Common myeloid progenitor, CD34-positive (primary cell): ENCODE data around the gene RCAN2.

Experiments
- CTCF ChIA-PET: fragments of 350-600 bp; sonication (Branson Sonifier 250); formaldehyde crosslinking; loops from one replicate; lab custom pipeline; 2021; ENCODE audit warnings: antibody characterized with exemption; lab: Charles Lee
- POLR2A ChIA-PET: fragments of 350-600 bp; sonication (Branson Sonifier 250); formaldehyde crosslinking; loops from one replicate; lab custom pipeline; 2021; ENCODE audit warnings: antibody characterized with exemption; lab: Charles Lee
- DNase-seq, 3 donors: peaks; one replicate each; pipeline versions ENCODE4 v3.0.0 to v3.0.0-alpha.2; 2013
- H3K27ac ChIP-seq, 2 experiments: 1 replicate in 1 of 2; 2 replicates in 1 of 2; pipeline ENCODE4 v1.7.0; 2013; ENCODE audit warnings: inconsistent platforms in 2 of 2, low read length in 2 of 2, mild to moderate bottlenecking in 2 of 2, low read depth in 1 of 2, moderate library complexity in 1 of 2; ENCODE audit not compliant: severe bottlenecking in 2 of 2, insufficient read depth in 1 of 2, poor library complexity in 1 of 2
- H3K27me3 ChIP-seq, 5 experiments: replicated peaks in 2 of 5; 1 replicate in 3 of 5; 2 replicates in 2 of 5; pipeline versions ENCODE4 v1.6.1 to v1.7.0; 2013; ENCODE audit warnings: low read length in 4 of 5, mild to moderate bottlenecking in 2 of 5, moderate library complexity in 2 of 5, inconsistent platforms in 1 of 5; ENCODE audit not compliant: insufficient read depth in 5 of 5, control insufficient read depth in 4 of 5
- H3K36me3 ChIP-seq, 4 experiments: 1 replicate in 2 of 4; 2 replicates in 2 of 4; pipeline versions ENCODE4 v1.6.1 to v1.7.0; 2013; ENCODE audit warnings: low read length in 3 of 4, control low read depth in 1 of 4, mild to moderate bottlenecking in 1 of 4; ENCODE audit not compliant: control insufficient read depth in 4 of 4, insufficient read depth in 4 of 4
- H3K4me1 ChIP-seq, 4 experiments: 1 replicate in 3 of 4; 2 replicates in 1 of 4; pipeline versions ENCODE4 v1.6.1 to v1.7.1; 2013; ENCODE audit warnings: low read length in 3 of 4, mild to moderate bottlenecking in 3 of 4, control low read depth in 1 of 4, inconsistent platforms in 1 of 4, moderate library complexity in 1 of 4; ENCODE audit not compliant: control insufficient read depth in 4 of 4, insufficient read depth in 4 of 4; ENCODE audit errors: control extremely low read depth in 1 of 4
- H3K4me3 ChIP-seq, 7 experiments: 1 replicate in 4 of 7; 2 replicates in 3 of 7; pipeline versions ENCODE4 v1.5.1 to v1.7.0; 2013; ENCODE audit warnings: mild to moderate bottlenecking in 7 of 7, low read length in 6 of 7, moderate library complexity in 6 of 7, inconsistent platforms in 2 of 7, low read depth in 2 of 7, control low read depth in 1 of 7; ENCODE audit not compliant: insufficient read depth in 4 of 7, control insufficient read depth in 1 of 7; ENCODE audit errors: extremely low read depth in 1 of 7
- H3K9me3 ChIP-seq, 5 experiments: 1 replicate in 4 of 5; 2 replicates in 1 of 5; pipeline versions ENCODE4 v1.6.1 to v1.7.1; 2013; ENCODE audit warnings: low read length in 4 of 5, mild to moderate bottlenecking in 2 of 5, inconsistent platforms in 1 of 5, low read depth in 1 of 5, moderate library complexity in 1 of 5; ENCODE audit not compliant: control insufficient read depth in 4 of 5, insufficient read depth in 2 of 5; ENCODE audit errors: control extremely low read depth in 1 of 5
- WGBS: methylation state at CpG from one replicate; pipeline ENCODE4 v1.1.5; 2013; ENCODE audit not compliant: insufficient coverage; 5-methylcytosine and 5-hydroxymethylcytosine counted together

Gene RCAN2

DNA sequence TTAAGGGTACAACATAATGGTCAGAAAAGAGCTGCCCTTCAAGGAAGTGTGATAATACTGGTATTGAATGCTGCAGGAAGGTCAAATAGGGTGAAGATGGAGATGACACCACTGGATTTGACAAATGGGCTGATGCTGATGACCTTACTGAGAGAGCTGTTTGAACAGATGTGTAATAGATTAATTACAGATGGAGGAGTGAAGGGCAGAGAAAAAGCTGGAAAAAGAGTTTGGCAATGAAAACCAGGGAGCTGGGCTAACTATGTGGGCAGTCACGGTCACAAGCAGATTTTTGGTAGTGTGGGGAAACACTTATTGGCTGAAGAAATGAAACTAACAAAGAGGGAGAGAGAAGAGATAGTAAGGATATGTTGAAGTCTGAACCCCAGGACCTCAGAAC lies 236.9 kb downstream of the RCAN2 start:
- no peaks in the 10 kb centered on the region for H3K36me3 ChIP-seq
- no peak overlapping the region for H3K4me3 ChIP-seq
- POLR2A ChIA-PET, result no interaction called here
- H3K27ac ChIP-seq, result no peak overlapping the region
- H3K9me3 ChIP-seq, result no peaks in the 10 kb centered on the region
- CTCF ChIA-PET, result no interaction called here
- no peak for DNase-seq
- 100% methylated on average over 1 of the region's 1 CpG for WGBS
- H3K27me3 ChIP-seq, result no peaks in the 10 kb centered on the region
- no peaks in the 10 kb centered on the region for H3K4me1 ChIP-seq

GRCh38 chr6:46251583-46252339 lies 239.5 kb downstream of the RCAN2 start:
- Histone ChIP-seq H3K27me3 (no peaks in the 10 kb centered on the region), H3K4me3 (no peak overlapping the region), H3K27ac (no peak overlapping the region), H3K4me1 (no peaks in the 10 kb centered on the region), H3K9me3 (no peaks in the 10 kb centered on the region), H3K36me3 (no peaks in the 10 kb centered on the region)
- DNase-seq, result no peak
- 100% methylated on average over 3 of the region's 3 CpGs for WGBS
- ChIA-PET POLR2A (no interaction called here), CTCF (no interaction called here)

- no CpG with 5 or more reads among the region's 2 CpGs for WGBS
- H3K27ac ChIP-seq, result no peak overlapping the region
- H3K4me1 ChIP-seq, result peaks cover 0 to 2% (median 0%) of the 10 kb centered on the region in 4 experiments
- ChIA-PET POLR2A (no interaction called here), CTCF (interaction anchor here (1.2 kb wide), 1 partner anchor 28 kb away, joined by 3 read pairs; no protein-coding TSS in a partner anchor)
- H3K36me3 ChIP-seq, result no peaks in the 10 kb centered on the region
- no peak for DNase-seq
- H3K4me3 ChIP-seq, result no peak overlapping the region
- H3K9me3 ChIP-seq, result no peaks in the 10 kb centered on the region
- no peaks in the 10 kb centered on the region for H3K27me3 ChIP-seq
Observed at GRCh38 chr6:46248143-46248542, 243.1 kb downstream of the RCAN2 start.

DNA sequence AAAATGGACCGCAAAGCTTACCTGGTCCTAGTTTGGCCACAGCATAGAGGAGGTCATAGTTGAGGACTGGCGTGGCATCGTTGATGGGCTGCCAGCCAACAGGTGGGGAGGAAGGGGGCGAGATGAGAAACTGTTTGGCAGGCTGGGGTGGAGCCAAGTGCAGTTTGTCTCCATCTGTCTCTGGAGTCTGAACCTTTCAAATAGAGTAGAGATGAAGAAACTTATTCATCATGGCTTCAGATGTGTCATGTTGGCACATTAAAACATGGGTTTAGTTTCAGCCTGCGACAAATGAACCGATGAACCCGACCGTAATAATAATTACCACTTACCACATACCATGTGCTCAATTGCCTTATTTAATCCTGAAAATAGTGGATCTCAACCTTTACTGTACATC lies 244.5 kb downstream of the RCAN2 start:
- ChIA-PET CTCF (no interaction called here), POLR2A (no interaction called here)
- no peak overlapping the region for H3K4me3 ChIP-seq
- DNase-seq, result no peak
- no peak overlapping the region for H3K27ac ChIP-seq
- H3K27me3 ChIP-seq, result no peaks in the 10 kb centered on the region
- H3K9me3 ChIP-seq, result no peaks in the 10 kb centered on the region
- 97% methylated on average over 7 of the region's 8 CpGs for WGBS
- H3K4me1 ChIP-seq, result peaks cover 0 to 2% (median 0%) of the 10 kb centered on the region in 4 experiments
- no peaks in the 10 kb centered on the region for H3K36me3 ChIP-seq

- no peaks in the 10 kb centered on the region for H3K36me3 ChIP-seq
- H3K9me3 ChIP-seq, result no peaks in the 10 kb centered on the region
- peaks cover 0 to 2% (median 0%) of the 10 kb centered on the region in 4 experiments for H3K4me1 ChIP-seq
- no peak overlapping the region for H3K4me3 ChIP-seq
- DNase-seq, result no peak
- CTCF ChIA-PET, result interaction anchor here (1.3 kb wide), 1 partner anchor 156 kb away, joined by 3 read pairs; no protein-coding TSS in a partner anchor
- H3K27ac ChIP-seq, result no peak overlapping the region
- WGBS, result no CpG with 5 or more reads among the region's 1 CpG
- H3K27me3 ChIP-seq, result no peaks in the 10 kb centered on the region
- POLR2A ChIA-PET, result no interaction called here
Observed at GRCh38 chr6:46246081-46246480, 245.2 kb downstream of the RCAN2 start.

GRCh38 chr6:46244670-46245069 lies 246.6 kb downstream of the RCAN2 start:
- no peaks in the 10 kb centered on the region for H3K9me3 ChIP-seq
- no peak overlapping the region for H3K27ac ChIP-seq
- ChIA-PET CTCF (interaction anchor here (1.1 kb wide), 1 partner anchor 24 kb away, joined by 3 read pairs; no protein-coding TSS in a partner anchor), POLR2A (no interaction called here)
- 100% methylated on average over 1 of the region's 1 CpG for WGBS
- no peaks in the 10 kb centered on the region for H3K27me3 ChIP-seq
- H3K4me3 ChIP-seq, result no peak overlapping the region
- peaks cover 0 to 2% (median 0%) of the 10 kb centered on the region in 4 experiments for H3K4me1 ChIP-seq
- DNase-seq, result no peak
- H3K36me3 ChIP-seq, result no peaks in the 10 kb centered on the region

GRCh38 chr6:46243754-46244153 lies 247.5 kb downstream of the RCAN2 start:
- ChIA-PET CTCF (no interaction called here), POLR2A (no interaction called here)
- Histone ChIP-seq H3K4me1 (peaks cover 0 to 2% (median 0%) of the 10 kb centered on the region in 4 experiments), H3K9me3 (no peaks in the 10 kb centered on the region), H3K4me3 (no peak overlapping the region), H3K27ac (no peak overlapping the region), H3K36me3 (no peaks in the 10 kb centered on the region), H3K27me3 (no peaks in the 10 kb centered on the region)
- WGBS, result 100% methylated on average over 2 of the region's 5 CpGs
- DNase-seq, result no peak
